Naive B cell (primary cell): ENCODE measurements around the gene SRSF11. TPM values are rescaled to one million over a fixed set of nuclear protein-coding genes. Genes with fewer than 3 reads are reported as not detected.
"Not testable (repeated sequence)": the region's sequence is repeated elsewhere in the genome, so short reads cannot be mapped to it uniquely, and the experiment has no call there.

ENCODE experiments used
- ATAC-seq, 2 donors: fragments of 150-1000 bp; cut with Tn5 transposase; 2 replicates each; pipeline ENCODE4 v1.10.0; 2021; ENCODE audit warnings: low read depth in 2 of 2, mild to moderate bottlenecking in 2 of 2, moderate library complexity in 2 of 2
- DNase-seq: peaks from one replicate; pipeline ENCODE4 v3.0.0; 2022
- H3K27ac Mint-ChIP-seq, 6 donors: one replicate each; pipeline ENCODE4 v1.8.0; 2020 to 2022; ENCODE audit warnings: mild to moderate bottlenecking in 6 of 6, mixed read lengths in 6 of 6, moderate library complexity in 5 of 6, inconsistent platforms in 2 of 6
- H3K27me3 Mint-ChIP-seq, 3 donors: one replicate each; pipeline ENCODE4 v1.8.0; 2021 to 2022; ENCODE audit warnings: mixed read lengths in 3 of 3, mild to moderate bottlenecking in 1 of 3
- H3K36me3 Mint-ChIP-seq, 2 donors: one replicate each; pipeline ENCODE4 v1.8.0; 2020 to 2022; ENCODE audit warnings: mixed read lengths in 2 of 2, inconsistent platforms in 1 of 2, mild to moderate bottlenecking in 1 of 2
- H3K4me1 Mint-ChIP-seq, 3 donors: one replicate each; pipeline ENCODE4 v1.8.0; 2020 to 2022; ENCODE audit warnings: mixed read lengths in 3 of 3, inconsistent platforms in 1 of 3, mild to moderate bottlenecking in 1 of 3, moderate library complexity in 1 of 3
- H3K4me3 Mint-ChIP-seq, 8 donors: one replicate each; pipeline ENCODE4 v1.8.0; 2020 to 2022; ENCODE audit warnings: mild to moderate bottlenecking in 8 of 8, mixed read lengths in 8 of 8, moderate library complexity in 8 of 8, inconsistent platforms in 2 of 8
- H3K9me3 Mint-ChIP-seq, 7 donors: one replicate each; pipeline ENCODE4 v1.8.0; 2020 to 2022; ENCODE audit warnings: mixed read lengths in 7 of 7, mild to moderate bottlenecking in 5 of 7, inconsistent platforms in 2 of 7, moderate library complexity in 1 of 7
- polyA plus RNA-seq, 6 donors: library from polyadenylated mRNA; unstranded; fragments of 300-500 nt; fragmentation: Illumina TruSeq; gene quantifications; one replicate each; pipeline ENCODE4 v1.2.3, GENCODE V29; 2021; ENCODE audit warnings: low read depth in 6 of 6

Gene SRSF11
- polyA plus RNA-seq, 6 donors from 2014 or later: 56.2 to 95.3 (median 78.1) TPM

DNA sequence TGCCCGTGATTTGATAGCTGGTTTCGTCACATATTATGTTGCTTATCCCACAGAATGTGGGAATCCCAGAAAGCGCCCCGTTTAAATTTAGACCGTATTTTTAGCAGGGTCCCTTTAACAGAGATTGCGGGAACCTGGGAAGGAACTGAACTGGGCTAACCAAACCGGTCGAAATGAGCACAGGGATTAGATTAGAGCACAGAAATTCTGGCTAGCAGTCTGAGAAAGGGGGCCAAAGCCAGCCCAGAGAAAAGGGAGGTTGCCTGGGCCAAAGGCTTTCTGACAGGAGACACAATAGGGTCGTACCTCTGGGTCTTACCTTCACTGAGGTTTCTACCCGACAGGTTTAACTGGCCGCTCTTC is 16.1 kb upstream of the SRSF11 start:
- Mint-ChIP-seq H3K27ac (peak overlapping the region; percentile 97 to 100 (median 99)), H3K27me3 (no peaks in the 10 kb centered on the region), H3K36me3 (no peaks in the 10 kb centered on the region), H3K4me1 (peaks cover 40 to 76% (median 55%) of the 10 kb centered on the region in 3 donors), H3K4me3 (peak overlapping the region; percentile 92 to 98 (median 95)), H3K9me3 (no peaks in the 10 kb centered on the region)
- ATAC-seq (peak; percentile 20 to 34), DNase-seq (no peak)

DNA sequence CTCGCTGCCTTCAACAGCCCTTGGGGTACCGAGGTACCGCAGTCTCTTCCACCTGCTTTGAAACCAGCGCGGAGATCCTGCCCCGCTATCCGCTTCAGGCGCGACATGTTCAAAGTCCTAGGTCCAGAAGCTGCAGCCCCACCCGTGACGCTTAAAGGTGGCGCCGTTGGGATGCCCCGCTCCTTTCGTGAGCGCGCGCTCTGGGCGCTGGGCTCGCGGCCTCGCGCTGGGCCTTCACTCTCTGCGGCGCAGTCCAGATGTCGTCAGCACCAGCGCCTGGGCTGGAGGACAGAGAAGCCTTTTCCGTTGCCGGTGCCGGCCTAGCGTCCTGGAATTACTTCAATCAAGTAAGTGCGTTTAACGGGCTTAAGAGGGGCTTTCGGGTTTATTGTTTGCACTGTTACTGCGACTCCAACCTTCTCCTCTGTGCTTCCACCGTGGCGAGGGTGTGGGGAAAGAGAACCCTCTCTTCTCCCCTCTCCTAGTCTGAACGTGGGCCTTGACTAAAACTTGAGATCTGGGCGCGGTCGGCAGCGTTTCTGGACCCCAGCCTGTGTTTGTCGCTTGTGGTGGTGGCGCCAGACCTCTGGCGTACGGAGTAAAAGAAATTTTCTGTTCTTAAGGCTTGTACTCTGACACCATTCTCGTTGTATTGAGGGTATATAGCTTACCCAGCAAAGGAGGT is 15.6 kb upstream of the SRSF11 start, which contains the start of gene LRRC40:
Gene LRRC40, minus strand, starts transcription at position 146 of the 685 bp plus-strand sequence. Its CDS starts 39 bp downstream, at position 107.
- H3K4me1 Mint-ChIP-seq: peaks cover 38 to 79% (median 56%) of the 10 kb centered on the region in 3 donors
- peak; percentile 86 to 91 for ATAC-seq
- peak within 1 kb of the TSS; percentile 97 to 100 (median 99) for H3K27ac Mint-ChIP-seq
- DNase-seq: peak; percentile 97
- no peaks in the 10 kb centered on the region for H3K36me3 Mint-ChIP-seq
- peak within 1 kb of the TSS; percentile 92 to 98 (median 95) for H3K4me3 Mint-ChIP-seq
- no peaks in the 10 kb centered on the region for H3K27me3 Mint-ChIP-seq
- H3K9me3 Mint-ChIP-seq: no peaks in the 10 kb centered on the region

DNA sequence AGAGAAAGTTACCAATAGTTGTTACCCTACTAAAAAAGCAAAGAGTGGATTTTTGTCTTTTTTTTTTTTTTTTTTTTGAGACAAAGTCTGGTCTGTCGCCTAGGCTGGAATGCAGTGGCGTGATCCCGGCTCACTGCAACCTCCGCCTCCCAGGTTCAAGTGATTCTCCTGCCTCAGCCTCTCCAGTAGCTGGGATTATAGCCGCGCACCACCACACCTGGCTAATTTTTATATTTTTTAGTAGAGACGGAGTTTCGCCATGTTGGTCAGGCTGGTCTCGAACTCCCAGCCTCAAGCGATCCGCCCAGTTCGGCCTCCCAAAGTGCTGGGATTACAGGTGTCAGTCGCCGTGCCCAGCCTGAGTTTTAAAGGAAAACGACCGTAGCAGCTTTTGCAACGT is 14.3 kb upstream of the SRSF11 start:
- not testable (repeated sequence) for H3K9me3 Mint-ChIP-seq, DNase-seq, ATAC-seq, H3K27me3 Mint-ChIP-seq, H3K36me3 Mint-ChIP-seq
- Mint-ChIP-seq H3K27ac (peak overlapping the region in 3 of 6 donors; percentile 97 to 99 (median 99)), H3K4me1 (peaks cover 36 to 81% (median 53%) of the 10 kb centered on the region in 3 donors), H3K4me3 (peak overlapping the region in 6 of 8 donors; percentile 92 to 98 (median 95))

DNA sequence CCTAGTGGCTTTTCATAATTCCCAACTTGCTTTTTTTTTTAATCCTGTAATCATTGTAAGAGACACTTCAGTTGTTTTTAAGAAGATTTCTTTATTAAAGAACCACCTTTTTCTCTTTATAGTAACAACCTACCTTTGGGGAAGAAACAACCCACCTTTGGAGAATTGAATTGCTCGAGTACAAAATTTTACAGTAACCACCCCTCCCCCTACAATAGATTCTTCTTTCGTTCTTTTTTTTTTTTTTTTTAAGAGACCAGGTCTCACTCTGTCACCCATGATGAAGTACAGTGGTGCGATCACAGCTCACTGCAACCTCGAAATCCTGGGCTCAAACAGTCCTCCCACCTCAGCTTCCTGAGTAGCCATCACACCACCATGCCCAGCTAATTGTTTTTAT is 13.7 kb upstream of the SRSF11 start:
- Mint-ChIP-seq H3K27ac (peak overlapping the region; percentile 30 to 97 (median 80)), H3K27me3 (no peaks in the 10 kb centered on the region), H3K4me1 (peaks cover 31 to 76% (median 48%) of the 10 kb centered on the region in 3 donors), H3K4me3 (peak overlapping the region in 7 of 8 donors; percentile 66 to 95 (median 84)), H3K36me3 (no peaks in the 10 kb centered on the region), H3K9me3 (no peaks in the 10 kb centered on the region)
- ATAC-seq (no peak), DNase-seq (no peak)

DNA sequence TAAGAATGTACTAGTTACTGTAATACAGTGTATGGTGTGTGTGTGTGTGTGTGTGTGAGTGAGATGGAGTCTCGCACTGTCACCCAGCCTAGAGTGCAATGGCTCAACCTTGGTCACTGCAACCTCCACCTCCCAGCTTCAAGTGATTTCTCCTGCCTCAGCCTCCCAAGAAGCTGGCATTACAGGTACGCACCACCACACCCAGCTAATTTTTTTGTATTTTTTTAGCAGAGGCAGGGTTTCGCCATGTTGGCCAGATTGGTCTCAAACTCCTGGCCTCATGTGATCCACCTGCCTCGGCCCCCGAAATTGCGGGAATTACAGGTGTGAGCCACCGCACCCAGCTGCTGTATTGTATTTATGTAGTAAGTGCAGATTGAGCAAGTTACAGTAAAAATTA is 12.9 kb upstream of the SRSF11 start:
- no peaks in the 10 kb centered on the region for H3K27me3 Mint-ChIP-seq
- peaks cover 27 to 68% (median 41%) of the 10 kb centered on the region in 3 donors for H3K4me1 Mint-ChIP-seq
- peak overlapping the region in 3 of 8 donors; percentile 22 to 68 (median 34) for H3K4me3 Mint-ChIP-seq
- no peaks in the 10 kb centered on the region for H3K9me3 Mint-ChIP-seq
- DNase-seq (no peak), ATAC-seq (no peak)
- H3K36me3 Mint-ChIP-seq: no peaks in the 10 kb centered on the region
- peak overlapping the region in 2 of 6 donors; percentile 20 to 29 for H3K27ac Mint-ChIP-seq

DNA sequence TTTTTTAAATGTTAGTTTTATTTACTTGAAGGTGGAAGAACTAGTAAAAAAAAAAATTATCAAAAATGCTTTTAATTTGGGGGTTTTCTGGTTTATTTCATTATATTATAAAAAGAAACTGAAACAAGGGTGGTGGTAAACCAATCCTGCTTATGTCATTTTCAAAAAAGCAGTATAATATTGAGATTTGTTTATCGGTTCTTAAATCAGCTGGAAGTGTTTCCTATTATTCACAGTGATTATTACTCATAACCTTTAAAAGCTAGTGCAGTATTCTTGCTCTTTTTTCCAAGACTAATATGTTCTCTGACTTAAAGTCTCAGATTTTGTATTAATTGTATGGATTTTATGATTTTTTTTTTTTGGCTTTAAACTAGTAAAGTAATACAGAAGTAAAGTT is 10.4 kb upstream of the SRSF11 start:
- no peak overlapping the region for H3K4me3 Mint-ChIP-seq
- H3K9me3 Mint-ChIP-seq: no peaks in the 10 kb centered on the region
- no peak for ATAC-seq
- H3K27me3 Mint-ChIP-seq: no peaks in the 10 kb centered on the region
- no peak overlapping the region for H3K27ac Mint-ChIP-seq
- peaks cover 11 to 42% (median 16%) of the 10 kb centered on the region in 3 donors for H3K4me1 Mint-ChIP-seq
- no peaks in the 10 kb centered on the region for H3K36me3 Mint-ChIP-seq
- no peak for DNase-seq

DNA sequence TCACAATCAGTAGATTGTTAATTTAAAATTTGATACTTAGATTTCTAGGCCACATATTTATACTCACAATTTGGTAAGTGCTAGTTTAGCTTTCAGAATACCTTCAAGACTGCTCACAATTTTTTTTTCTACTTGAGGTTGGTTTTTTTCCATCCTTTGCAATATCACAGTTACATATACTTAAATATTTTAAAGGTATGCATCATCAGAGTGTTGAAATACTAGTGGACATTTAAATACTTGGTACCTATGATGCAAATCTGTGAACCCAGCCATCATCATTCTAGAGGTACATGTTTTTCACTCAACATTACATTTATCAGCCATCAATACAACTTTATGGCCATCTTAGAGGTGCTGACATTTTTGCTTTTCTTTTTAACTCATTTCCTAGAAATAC is 9.6 kb upstream of the SRSF11 start:
- no peaks in the 10 kb centered on the region for H3K9me3 Mint-ChIP-seq
- ATAC-seq (no peak), DNase-seq (no peak)
- no peak overlapping the region for H3K27ac Mint-ChIP-seq
- H3K4me3 Mint-ChIP-seq: peak overlapping the region in 1 of 8 donors; percentile 22
- H3K27me3 Mint-ChIP-seq: no peaks in the 10 kb centered on the region
- no peaks in the 10 kb centered on the region for H3K36me3 Mint-ChIP-seq
- peaks cover 11 to 37% (median 16%) of the 10 kb centered on the region in 3 donors for H3K4me1 Mint-ChIP-seq

DNA sequence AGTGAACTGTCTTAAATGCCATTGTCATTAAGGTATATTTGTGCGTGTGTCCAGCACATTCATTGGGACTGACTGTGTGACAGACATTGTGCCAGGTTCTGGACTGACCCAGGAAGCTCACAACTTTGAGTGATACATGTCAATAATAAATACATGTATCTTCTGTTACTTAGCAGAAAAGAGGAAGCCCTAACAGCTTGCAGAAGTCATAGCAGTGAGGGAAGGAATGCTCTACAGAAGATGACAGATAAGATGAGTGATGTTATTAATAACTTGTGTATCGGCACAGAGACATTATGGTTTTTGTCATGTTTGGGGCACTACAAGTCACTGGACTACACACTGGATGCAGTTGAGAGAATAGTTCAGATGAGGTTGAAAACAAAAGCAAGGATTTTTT is 1.2 kb upstream of the SRSF11 start:
- Mint-ChIP-seq H3K36me3 (no peaks in the 10 kb centered on the region), H3K9me3 (no peaks in the 10 kb centered on the region), H3K27ac (peak overlapping the region; percentile 62 to 90 (median 72)), H3K4me1 (peaks cover 27 to 29% (median 27%) of the 10 kb centered on the region in 3 donors), H3K27me3 (no peaks in the 10 kb centered on the region), H3K4me3 (peak overlapping the region in 7 of 8 donors; percentile 1 to 89 (median 60))
- DNase-seq (no peak), ATAC-seq (no peak)

DNA sequence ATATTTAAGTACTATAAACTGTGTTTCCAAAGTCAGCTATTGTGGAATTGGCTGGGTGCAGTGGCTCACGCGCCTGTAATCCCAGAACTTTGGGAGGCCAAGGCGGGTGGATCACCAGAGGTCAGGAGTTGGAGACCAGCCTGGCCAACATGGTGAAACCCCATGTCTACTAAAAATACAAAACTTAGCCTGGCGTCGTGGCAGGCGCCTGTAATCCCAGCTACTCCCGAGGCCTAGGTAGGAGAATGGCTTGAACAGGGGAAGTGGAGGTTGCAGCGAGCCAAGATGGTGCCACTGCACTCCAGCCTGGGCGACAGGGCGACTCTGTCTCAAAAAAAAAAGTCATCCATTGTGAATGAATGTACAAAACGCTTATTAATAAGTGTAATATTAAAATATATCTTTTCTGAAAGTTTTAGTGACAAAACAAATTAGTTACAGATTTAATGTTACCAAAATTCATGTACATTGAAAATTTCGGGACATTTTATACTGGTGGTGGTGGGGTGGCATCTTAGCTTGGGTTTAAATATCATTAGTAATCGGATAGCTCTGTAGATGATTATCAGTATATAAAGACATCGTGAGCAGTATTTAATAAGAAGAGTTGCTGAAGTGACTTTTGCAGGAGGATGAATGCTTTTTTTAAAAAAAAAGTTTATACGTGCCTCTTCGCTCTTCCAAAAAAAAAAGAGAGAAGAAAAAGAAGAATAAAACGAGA is 503 bp upstream of the SRSF11 start:
- H3K27ac Mint-ChIP-seq: peak overlapping the region; percentile 90 to 98 (median 97)
- H3K36me3 Mint-ChIP-seq: no peaks in the 10 kb centered on the region
- H3K9me3 Mint-ChIP-seq: no peaks in the 10 kb centered on the region
- ATAC-seq (no peak), DNase-seq (no peak)
- H3K4me1 Mint-ChIP-seq: peaks cover 27 to 29% (median 27%) of the 10 kb centered on the region in 3 donors
- H3K27me3 Mint-ChIP-seq: no peaks in the 10 kb centered on the region
- H3K4me3 Mint-ChIP-seq: peak overlapping the region; percentile 82 to 95 (median 90)

DNA sequence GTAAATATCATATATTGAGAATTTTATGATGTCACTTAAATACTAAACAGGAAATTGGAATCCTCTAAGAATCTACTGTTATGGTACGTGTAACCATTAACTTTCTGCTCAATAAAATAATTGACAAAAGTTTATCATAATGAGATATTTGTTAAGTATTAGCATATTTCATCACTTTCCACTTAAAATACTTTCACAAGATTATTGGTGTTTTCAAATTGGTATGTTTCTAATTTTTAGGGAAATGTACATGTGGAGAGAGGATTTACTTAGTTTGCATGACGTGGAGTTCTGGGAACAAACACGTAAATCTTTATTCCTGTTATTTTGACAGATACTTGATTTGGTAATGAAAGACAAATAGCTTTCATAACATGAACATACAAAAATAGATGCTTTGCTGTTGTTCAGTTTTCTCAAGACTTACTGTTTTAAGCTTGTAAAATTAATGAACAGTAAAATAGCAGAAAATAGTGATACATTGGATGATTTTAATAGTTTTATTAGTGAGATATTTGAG is 1.6 kb downstream of the SRSF11 start:
- Mint-ChIP-seq H3K27me3 (no peaks in the 10 kb centered on the region), H3K9me3 (no peaks in the 10 kb centered on the region), H3K4me1 (peaks cover 22 to 41% (median 27%) of the 10 kb centered on the region in 3 donors), H3K4me3 (peak overlapping the region in 7 of 8 donors; percentile 26 to 95 (median 90)), H3K27ac (peak overlapping the region; percentile 33 to 97 (median 96)), H3K36me3 (no peaks in the 10 kb centered on the region)
- DNase-seq: no peak
- no peak for ATAC-seq

DNA sequence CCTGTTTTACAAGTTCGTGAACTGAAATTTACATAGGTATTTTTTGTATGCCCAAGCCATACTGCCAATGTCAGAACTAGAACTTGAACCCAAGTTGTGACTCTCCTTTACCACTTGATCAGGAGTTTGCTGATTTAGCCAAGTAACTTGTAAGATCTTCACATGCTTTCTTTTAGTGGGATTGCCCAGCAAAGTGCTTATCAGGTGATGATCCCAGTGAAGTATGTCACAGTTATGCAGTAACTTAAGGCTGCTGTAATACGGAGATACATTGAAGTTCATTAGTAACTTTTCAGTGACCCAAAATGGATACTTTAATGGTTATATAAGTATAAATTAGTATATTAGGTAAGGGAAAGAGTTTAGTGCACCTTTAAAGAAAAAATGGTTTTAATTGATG is 3.8 kb downstream of the SRSF11 start:
- DNase-seq: no peak
- ATAC-seq: no peak
- Mint-ChIP-seq H3K27ac (no peak overlapping the region), H3K4me1 (peaks cover 19 to 41% (median 27%) of the 10 kb centered on the region in 3 donors), H3K9me3 (no peaks in the 10 kb centered on the region), H3K4me3 (peak overlapping the region in 1 of 8 donors; percentile 89), H3K36me3 (peaks cover 0 to 9% of the 10 kb centered on the region in 2 donors), H3K27me3 (no peaks in the 10 kb centered on the region)

DNA sequence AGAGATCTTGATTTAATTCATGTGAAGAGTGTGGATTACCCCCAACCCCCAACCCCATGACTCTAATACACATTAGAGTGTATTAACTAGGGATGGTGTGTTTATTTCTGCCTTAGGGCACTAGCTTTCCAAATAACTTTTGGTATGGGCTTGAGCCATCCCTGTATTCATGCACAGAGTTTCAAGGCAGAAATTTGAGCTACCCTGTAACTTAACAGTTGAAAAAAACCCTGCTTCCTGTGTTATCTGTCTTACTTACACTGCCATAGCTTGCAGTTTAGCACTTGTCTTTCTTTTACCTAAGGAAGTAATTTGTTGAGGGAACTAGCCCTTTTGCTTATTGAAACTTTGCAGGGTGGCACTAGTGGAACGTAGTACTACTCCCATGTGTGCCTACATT is 6.3 kb downstream of the SRSF11 start:
- no peak for DNase-seq
- no peaks in the 10 kb centered on the region for H3K9me3 Mint-ChIP-seq
- no peak for ATAC-seq
- H3K36me3 Mint-ChIP-seq: peaks cover 0 to 19% of the 10 kb centered on the region in 2 donors
- peaks cover 16 to 28% (median 24%) of the 10 kb centered on the region in 3 donors for H3K4me1 Mint-ChIP-seq
- H3K27me3 Mint-ChIP-seq: no peaks in the 10 kb centered on the region
- H3K4me3 Mint-ChIP-seq: no peak overlapping the region
- H3K27ac Mint-ChIP-seq: peak overlapping the region in 2 of 6 donors; percentile 13 to 34

DNA sequence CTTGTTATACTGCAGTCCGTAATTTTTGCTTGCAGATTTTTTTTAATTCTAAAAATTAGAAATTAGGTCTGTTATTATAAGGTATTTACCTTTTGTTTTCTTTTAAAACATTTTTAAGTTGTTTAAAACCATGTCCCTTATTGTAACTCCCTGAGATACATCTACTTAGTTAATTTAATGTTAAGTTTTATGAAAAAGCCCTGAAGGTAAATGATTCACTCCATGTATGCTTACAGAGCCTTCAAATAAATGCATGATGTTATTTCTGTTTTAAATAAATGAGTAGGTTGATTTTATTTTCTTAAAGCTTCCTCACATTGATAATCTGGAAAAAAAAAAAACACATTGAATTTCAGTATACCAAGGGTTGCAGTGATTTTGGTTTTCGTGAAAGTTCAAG is 7.5 kb downstream of the SRSF11 start:
- Mint-ChIP-seq H3K36me3 (peaks cover 0 to 19% of the 10 kb centered on the region in 2 donors), H3K4me3 (no peak overlapping the region)
- ATAC-seq: no peak

More for the DNA sequence above, 7.5 kb downstream of the SRSF11 start:
- no peak for DNase-seq
- Mint-ChIP-seq H3K9me3 (no peaks in the 10 kb centered on the region), H3K27ac (no peak overlapping the region), H3K27me3 (no peaks in the 10 kb centered on the region), H3K4me1 (peaks cover 10 to 19% (median 18%) of the 10 kb centered on the region in 3 donors)
